GM12801 (cell line): ENCODE measurements around the gene HINFP.

Experiments
- TF ChIP-seq, protein P1 (sequence below): IDR thresholded peaks from one replicate; pipeline ENCODE4 v1.5.1; 2011; ENCODE audit warnings: control low read depth; ENCODE audit not compliant: insufficient read length; ENCODE audit errors: extremely low read depth

The HINFP gene

GRCh38 chr11:119116601-119117000, 4.8 kb upstream of the HINFP start:
- TF ChIP-seq, protein P1, sequence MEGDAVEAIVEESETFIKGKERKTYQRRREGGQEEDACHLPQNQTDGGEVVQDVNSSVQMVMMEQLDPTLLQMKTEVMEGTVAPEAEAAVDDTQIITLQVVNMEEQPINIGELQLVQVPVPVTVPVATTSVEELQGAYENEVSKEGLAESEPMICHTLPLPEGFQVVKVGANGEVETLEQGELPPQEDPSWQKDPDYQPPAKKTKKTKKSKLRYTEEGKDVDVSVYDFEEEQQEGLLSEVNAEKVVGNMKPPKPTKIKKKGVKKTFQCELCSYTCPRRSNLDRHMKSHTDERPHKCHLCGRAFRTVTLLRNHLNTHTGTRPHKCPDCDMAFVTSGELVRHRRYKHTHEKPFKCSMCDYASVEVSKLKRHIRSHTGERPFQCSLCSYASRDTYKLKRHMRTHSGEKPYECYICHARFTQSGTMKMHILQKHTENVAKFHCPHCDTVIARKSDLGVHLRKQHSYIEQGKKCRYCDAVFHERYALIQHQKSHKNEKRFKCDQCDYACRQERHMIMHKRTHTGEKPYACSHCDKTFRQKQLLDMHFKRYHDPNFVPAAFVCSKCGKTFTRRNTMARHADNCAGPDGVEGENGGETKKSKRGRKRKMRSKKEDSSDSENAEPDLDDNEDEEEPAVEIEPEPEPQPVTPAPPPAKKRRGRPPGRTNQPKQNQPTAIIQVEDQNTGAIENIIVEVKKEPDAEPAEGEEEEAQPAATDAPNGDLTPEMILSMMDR, result no peak

DNA sequence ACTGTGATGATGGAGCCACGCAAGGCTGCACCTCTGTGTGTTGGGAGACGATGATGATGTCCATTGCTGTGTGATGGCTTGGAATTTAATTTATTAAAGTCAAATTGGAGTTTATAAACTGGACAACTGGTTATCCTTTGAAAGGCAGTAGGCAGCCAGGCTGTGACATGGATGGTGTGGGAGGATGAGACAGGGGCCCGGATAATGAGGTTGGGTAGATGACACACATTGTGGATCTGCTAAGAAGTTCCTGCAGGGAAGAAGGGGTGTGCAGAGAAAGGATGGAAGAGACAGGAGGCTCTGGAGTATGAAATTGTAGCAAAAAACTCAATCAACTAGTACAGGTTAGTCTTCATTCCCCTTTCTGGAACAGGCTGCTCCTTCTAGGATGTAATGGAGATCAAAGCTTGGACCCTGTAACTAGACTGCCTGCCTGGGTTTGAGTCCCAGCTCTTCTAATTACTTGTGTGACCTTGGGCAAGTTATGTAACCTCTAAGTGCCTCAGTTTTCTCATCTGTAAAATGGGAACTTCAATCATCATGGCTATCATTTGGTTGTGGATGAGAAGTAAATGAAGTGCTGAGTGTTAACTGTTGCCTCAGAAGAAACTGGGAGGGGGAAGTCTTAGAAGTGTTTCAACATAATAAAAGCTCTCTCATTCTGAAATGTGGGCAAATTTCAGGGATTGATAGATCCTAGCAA, 4.2 kb upstream of the HINFP start:
- TF ChIP-seq, protein P1, result no peak

DNA sequence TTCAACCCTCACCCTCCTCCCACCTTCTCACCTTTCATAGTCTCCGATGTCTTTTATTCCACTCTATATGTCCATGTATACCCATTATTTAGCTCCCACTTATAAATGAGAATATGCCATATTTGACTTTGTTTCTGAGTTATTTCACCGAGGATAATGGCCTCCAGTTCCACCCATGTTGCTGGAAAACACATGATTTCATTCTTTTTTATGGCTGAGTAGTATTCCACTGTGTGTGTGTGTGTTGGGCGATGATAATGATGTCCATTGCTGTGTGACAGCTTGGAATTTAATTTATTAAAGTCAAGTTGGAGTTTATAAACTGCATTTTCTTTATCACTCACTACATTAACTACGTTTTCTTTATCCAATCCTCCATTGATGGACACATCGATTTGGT, 3.2 kb upstream of the HINFP start:
- TF ChIP-seq, protein P1, result no peak

DNA sequence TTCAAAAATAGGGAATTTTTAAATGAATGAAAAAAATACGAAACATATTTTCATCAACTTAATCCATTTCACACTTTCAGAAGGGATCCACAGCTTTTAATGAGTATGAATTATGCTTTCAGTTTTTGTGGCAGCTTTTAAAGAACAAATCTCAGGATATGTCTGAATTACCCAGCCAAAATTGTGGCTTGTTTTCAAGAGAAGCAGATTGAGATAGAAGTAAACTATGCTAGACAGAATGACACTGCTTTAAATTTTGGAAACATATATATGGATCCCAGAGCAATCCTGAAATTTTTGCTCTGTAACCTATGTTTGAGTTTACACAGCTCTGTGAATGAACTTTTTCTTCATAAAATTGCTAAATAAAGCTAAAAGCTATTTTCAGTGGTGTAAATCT, 2.4 kb upstream of the HINFP start:
- TF ChIP-seq, protein P1, result no peak

- TF ChIP-seq, protein P1, result no peak
Observed at GRCh38 chr11:119120639-119121007, 757 bp upstream of the HINFP start.

- TF ChIP-seq, protein P1, result no peak
Observed at GRCh38 chr11:119121811-119122124, 388 bp downstream of the HINFP start.

DNA sequence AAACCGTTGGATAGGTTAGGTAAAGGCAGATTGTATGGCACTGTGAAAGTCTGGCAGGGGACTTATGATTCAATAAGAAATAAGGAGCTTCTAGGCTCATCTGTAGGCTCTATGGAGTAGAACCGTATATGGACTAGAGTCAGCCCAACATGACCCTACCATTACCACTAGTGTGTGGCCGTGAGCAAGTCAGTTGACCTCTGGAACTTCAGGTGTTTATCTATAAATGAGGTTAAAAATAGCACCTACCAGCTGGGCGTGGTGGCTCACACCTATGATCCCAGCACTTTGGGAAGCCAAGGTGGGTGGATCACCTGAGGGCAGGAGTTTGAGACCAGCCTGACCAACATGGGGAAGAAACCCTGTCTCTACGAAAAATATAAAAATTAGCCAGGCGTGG, 4.4 kb downstream of the HINFP start:
- TF ChIP-seq, protein P1, result no peak
